Measurements from ENCODE around the gene C10orf62. TPM values are rescaled to one million over a fixed set of nuclear protein-coding genes. Genes with fewer than 3 reads are reported as not detected.

The C10orf62 gene
- total RNA-seq, 1 donor from 2014 or later: not detected

GRCh38 chr10:97564776-97565175, 24.7 kb upstream of the C10orf62 start:
- intact Hi-C loops (cut with DNase I): no loop called here
- Histone ChIP-seq H3K4me3 (no peak overlapping the region), H3K27me3 (no peaks in the 10 kb centered on the region), H3K4me1 (no peaks in the 10 kb centered on the region), H3K9me3 (no peaks in the 10 kb centered on the region), H3K27ac (no peak overlapping the region), H3K36me3 (peaks cover 14% of the 10 kb centered on the region)
- DNase-seq: no peak
- no peak for ATAC-seq
- TF ChIP-seq CTCF (IDR thresholded peaks at IDR 0.05): no peak

- no peak for TF ChIP-seq CTCF (IDR thresholded peaks at IDR 0.05)
Observed at GRCh38 chr10:97566336-97566996, 23.1 kb upstream of the C10orf62 start.

GRCh38 chr10:97567891-97568290, 21.6 kb upstream of the C10orf62 start:
- Histone ChIP-seq H3K4me1 (peaks cover 10% of the 10 kb centered on the region), H3K36me3 (peaks cover 31% of the 10 kb centered on the region), H3K27me3 (no peaks in the 10 kb centered on the region), H3K9me3 (no peaks in the 10 kb centered on the region), H3K4me3 (no peak overlapping the region), H3K27ac (no peak overlapping the region)
- ATAC-seq (no peak), DNase-seq (peak; percentile 35)
- no peak for TF ChIP-seq CTCF (IDR thresholded peaks at IDR 0.05)
- intact Hi-C loops (cut with DNase I): no loop called here

More at GRCh38 chr10:97566336-97566996, 23.1 kb upstream of the C10orf62 start:
- intact Hi-C loops (cut with DNase I): no loop called here
- DNase-seq: peak; percentile 15
- no peak for ATAC-seq
- Histone ChIP-seq H3K4me3 (no peak overlapping the region), H3K4me1 (no peaks in the 10 kb centered on the region), H3K36me3 (peaks cover 29% of the 10 kb centered on the region), H3K27me3 (no peaks in the 10 kb centered on the region), H3K9me3 (no peaks in the 10 kb centered on the region), H3K27ac (no peak overlapping the region)

- ATAC-seq: no peak
- H3K9me3 ChIP-seq: no peaks in the 10 kb centered on the region
- intact Hi-C loops (cut with DNase I): no loop called here
- no peaks in the 10 kb centered on the region for H3K27me3 ChIP-seq
- H3K4me1 ChIP-seq: peaks cover 14% of the 10 kb centered on the region
- H3K36me3 ChIP-seq: peaks cover 31% of the 10 kb centered on the region
- H3K4me3 ChIP-seq: no peak overlapping the region
- TF ChIP-seq CTCF (IDR thresholded peaks at IDR 0.05): no peak
- H3K27ac ChIP-seq: no peak overlapping the region
- no peak for DNase-seq
Observed at GRCh38 chr10:97570146-97570788, 19.3 kb upstream of the C10orf62 start.

- H3K27ac ChIP-seq: no peak overlapping the region
- H3K36me3 ChIP-seq: peaks cover 31% of the 10 kb centered on the region
- H3K9me3 ChIP-seq: no peaks in the 10 kb centered on the region
- peaks cover 14% of the 10 kb centered on the region for H3K4me1 ChIP-seq
- no peaks in the 10 kb centered on the region for H3K27me3 ChIP-seq
- intact Hi-C loops (cut with DNase I): no loop called here
- no peak overlapping the region for H3K4me3 ChIP-seq
- ATAC-seq: no peak
- no peak for DNase-seq
- no peak for TF ChIP-seq CTCF (IDR thresholded peaks at IDR 0.05)
Observed at GRCh38 chr10:97570789-97571471, 18.6 kb upstream of the C10orf62 start.

Data from upper lobe of right lung (tissue), 1 donor.